GM18873 (cell line): ENCODE data around the gene DDHD1.
"Not testable (repeated sequence)": the region's sequence is repeated elsewhere in the genome, so short reads cannot be mapped to it uniquely, and the experiment has no call there.

Experiments
- ATAC-seq: cut with Tn5 transposase; IDR thresholded peaks from one replicate; pipeline ENCODE4 v1.9.1; 2021; ENCODE audit warnings: mild to moderate bottlenecking, moderate library complexity, moderate number of reproducible peaks; ENCODE audit not compliant: unreplicated experiment, low FRiP score

DDHD1 gene

DNA sequence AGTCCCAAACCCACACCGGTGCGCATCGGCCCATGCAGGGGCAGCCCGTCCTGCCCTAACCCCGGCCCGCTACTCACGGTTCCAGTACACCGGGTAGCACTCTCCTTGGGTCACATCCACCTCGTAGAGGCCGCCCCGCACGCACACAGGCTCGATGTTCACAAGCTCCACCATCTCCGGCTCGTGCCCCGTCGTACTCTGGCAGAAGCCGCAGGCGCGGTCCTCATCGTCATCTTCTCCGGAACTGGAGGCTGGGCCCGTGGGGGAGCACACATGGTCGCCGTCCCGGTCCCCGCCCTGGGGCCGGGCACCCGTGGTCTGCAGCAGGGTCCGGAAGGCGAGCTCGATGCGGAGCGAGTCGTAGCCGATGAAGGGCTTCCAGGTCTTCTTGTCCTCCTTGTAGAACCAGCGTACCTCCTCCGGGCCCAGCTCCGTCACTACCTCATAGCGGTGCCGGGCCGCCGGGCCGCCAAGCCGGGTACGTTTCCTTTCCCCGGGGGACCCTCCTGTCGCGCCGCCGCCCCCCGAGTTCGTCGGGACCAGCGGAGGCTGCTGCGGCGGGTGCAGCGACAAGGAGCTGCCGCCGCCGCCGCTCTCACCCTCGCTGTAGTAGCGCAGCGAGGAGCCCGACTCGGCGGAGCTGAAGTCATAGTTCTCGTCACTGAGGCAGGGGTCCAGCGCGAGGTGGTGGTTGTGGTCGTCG is 788 bp downstream of the DDHD1 start:
- ATAC-seq, result peak; percentile 15

DNA sequence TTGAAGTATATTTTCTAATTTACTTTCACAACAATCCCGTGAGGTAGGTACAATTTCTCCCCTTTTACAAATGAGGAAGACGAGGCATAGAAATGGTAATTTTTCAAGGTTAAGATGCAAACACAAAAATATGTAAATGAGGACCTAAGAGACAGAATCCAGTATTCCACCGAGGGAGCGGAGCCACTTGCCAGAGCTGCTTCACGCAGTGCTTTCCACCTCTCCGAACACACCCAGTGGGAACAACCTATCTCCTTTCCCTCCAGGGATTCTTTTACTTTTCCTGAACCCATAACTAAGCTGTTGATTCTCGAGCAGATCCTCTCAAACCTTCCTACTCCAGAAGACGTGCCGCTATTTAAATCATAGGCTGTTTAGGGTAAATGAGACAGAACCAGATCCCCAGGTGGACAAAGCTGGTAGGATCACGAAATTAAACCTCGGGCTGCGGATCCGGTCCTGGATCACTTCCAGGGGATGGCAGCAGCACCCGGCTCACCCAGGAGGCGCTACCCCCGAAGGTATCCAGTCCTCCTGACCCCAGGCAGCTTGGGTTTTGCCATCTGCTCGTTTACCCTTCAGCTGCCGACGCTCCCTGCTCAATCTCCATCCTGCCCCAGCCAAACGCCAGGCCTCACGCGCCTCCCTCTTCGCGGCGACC is 1.5 kb downstream of the DDHD1 start:
- ATAC-seq, result no peak

- ATAC-seq, result no peak
Observed at GRCh38 chr14:53149668-53150316, 3.3 kb downstream of the DDHD1 start.

DNA sequence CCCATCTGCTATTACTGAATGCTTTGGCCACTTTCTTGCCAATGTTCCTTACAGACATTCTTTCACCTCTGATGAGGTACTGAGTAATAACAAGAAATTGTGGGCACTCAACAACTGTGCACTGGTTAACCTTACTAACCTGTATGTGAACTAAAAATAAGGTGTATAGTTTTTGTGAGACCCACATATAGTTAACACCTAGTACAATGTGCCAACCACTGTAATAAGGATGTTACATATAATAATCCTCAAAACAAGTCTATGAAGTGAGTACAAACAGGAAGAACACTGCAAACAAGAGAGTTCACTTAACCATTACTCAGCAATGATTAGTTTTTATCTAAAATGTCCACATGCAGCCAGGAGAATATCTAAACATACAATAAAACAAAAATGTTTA is 4.5 kb downstream of the DDHD1 start:
- ATAC-seq, result no peak

- no peak for ATAC-seq
Observed at GRCh38 chr14:53147893-53148292, 5.2 kb downstream of the DDHD1 start.

DNA sequence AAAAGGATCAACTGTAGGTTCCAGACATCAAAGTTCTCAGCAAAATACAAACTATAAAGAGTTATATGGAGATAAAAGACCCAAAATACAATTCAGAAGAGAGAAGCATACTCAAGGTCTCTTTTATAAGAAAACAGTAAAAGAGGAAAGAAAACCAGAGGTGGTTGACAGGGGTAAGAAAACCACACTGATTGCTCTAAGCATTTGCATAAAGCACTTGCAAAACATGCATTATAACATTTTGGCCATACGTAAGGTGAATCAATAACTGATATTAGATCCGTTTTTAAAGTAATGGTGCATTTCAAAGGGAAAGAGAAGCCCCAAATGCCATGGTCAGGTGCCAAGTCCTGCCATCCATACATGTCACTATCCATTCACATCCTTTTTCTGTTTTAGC is 5.9 kb downstream of the DDHD1 start:
- ATAC-seq, result peak; percentile 35

DNA sequence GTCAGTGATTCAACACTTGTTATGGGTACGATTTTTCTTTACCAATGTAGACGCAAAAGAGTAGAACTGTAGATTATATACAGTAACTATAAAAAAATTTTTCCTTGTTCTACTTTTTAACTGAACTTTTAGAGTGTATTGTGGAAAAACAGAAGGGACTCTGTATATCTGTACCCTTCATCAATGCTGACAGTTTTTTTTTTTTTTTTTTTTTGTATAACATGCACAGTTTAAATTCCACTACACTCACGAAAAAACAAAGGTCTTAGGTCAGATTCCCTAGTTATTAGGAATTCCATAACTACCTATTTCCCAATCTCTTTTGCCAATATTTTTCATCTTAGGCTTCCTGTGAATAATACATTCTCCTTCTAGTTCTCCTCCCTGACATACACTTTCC is 6.4 kb downstream of the DDHD1 start:
- no peak for ATAC-seq

DNA sequence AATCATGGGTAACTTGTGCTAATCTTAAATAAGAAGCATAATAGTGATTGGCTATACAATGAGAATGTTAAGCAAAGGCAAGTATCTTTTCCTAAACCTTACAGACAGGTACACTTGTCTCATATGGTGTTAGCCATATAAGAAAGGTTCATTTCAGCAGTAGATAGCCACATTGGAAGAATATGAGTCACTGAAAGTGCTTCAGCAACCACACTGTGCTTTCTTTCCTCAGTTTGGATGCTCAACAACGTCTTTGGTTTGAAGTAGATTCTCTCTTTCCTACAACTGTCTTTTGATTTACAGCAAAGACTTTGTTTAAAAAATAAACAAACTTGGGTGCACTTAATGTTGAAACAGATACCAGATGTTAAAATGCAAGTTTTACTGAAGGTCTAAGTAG is 8.9 kb downstream of the DDHD1 start:
- ATAC-seq, result peak; percentile 74

DNA sequence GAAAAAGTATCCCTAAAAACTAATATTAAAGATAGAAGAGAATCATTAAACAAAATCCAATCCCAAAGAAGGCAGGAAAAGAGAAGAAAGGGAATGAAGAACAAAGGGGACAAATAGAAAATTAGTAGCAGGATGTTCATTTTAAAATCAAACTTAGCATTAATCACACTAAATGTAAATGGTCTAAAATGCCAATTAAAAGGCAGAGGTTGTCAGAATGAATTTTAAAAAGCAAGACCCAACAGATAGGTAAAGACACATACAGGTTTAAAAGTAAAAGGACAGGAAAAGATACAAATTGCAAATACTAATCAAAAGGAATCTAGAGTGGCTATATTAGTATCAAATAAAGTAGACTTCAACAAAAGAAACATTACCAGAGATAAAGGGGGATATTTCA is 12.5 kb downstream of the DDHD1 start:
- no peak for ATAC-seq

DNA sequence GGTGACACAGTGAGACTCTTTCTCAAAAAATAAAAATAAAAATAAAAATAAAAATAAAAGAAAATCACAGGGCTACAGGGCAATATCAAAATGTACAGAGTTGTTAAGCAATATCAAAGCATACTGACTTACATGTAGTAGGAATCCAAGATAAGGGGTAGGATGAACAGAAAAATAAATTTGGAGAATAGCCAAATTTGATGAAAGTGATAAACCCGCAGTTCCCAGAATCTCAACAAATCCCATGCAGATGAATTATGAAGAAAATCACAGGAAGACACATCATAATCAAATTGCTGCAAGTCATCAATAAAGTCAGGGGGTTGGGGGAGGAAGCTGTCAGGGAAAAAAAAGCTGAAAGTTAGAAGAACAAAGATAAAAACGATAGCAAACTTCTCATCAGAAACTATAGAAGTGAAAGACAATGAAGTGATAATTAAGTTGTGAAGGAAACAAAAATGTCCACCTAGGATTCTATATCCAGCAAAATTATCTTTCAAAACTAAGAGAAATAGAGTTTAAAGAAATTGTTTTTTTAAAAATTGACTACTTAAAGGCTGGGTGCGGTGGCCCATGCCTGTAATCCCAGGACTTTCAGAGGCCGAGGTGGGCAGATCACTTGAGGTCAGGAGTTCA is 15.4 kb downstream of the DDHD1 start:
- no peak for ATAC-seq

DNA sequence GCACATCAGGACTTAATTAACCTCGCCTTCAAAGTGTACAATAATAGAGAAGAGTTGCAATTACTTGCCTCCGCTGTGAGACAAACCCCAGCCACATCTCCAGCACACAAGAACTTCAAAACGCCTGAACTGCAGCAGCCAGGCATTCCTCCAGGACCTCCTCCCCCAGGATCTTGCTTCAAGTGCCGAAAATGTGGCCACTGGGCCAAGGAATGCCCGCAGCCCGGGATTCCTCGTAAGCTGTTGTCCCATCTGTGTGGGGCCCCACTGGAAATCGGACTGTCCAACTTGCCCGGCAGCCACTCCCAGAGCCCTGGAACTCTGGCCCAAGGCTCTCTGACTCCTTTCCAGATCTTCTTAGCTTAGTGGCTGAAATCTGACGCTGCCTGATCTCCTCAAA is 22.6 kb downstream of the DDHD1 start:
- ATAC-seq, result not testable (repeated sequence)

GRCh38 chr14:53128303-53129028 is 24.7 kb downstream of the DDHD1 start:
- ATAC-seq, result no peak

GRCh38 chr14:53127832-53128231 is 25.3 kb downstream of the DDHD1 start:
- no peak for ATAC-seq

DNA sequence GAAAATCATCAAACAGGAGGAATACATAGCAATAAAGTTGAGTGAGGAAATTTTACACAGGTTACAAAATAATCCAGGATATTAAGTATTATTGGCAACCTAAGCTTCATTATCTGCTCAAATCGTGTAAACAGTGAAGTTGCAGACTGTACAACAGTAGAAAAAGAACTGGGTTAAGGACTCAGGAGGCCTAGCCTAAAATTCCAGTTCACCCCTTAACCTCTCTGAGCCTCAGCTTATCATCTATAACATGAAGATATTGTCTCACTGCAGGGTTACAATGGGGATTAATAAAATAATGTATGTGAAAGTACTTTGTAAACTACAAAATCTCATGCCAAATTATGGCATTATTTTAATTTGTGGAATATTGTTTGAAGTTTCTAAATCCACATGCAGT is 26.0 kb downstream of the DDHD1 start:
- no peak for ATAC-seq

GRCh38 chr14:53126731-53127130 is 26.4 kb downstream of the DDHD1 start:
- no peak for ATAC-seq

DNA sequence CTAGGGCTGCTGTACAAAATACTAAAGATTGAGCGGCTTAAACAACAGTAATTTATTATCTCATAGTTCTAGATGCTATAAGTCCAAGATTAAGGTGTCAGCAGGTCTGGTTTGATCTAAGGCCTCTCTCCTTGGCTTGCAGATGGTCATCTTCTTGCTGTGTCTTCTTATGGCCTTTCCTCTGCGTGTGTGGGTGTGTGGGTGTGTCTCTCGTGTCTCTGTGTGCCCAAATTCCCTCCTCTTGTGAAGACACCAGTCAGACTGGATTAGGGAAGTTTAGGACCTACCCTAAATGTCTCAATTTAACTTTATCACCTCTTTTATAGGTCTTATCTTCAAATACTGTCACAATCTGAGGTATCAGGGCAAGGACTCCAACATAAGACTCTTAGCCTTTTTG is 28.3 kb downstream of the DDHD1 start:
- no peak for ATAC-seq

DNA sequence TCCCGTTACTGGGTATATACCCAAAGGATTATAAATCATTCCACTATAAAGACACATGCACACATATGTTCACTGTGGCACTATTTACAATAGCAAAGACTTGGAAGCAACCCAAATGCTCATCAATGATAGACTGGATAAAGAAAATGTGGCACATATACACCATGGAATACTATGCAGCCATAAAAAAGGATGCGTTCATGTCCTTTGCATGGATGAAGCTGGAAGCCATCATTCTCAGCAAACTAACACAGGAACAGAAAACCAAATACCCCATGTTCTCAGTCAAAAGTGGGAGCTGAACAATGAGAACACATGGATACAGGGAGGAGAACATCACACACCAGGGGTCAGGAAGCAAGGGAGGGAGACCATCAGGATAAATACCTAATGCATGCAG is 31.7 kb downstream of the DDHD1 start:
- ATAC-seq, result not testable (repeated sequence)

DNA sequence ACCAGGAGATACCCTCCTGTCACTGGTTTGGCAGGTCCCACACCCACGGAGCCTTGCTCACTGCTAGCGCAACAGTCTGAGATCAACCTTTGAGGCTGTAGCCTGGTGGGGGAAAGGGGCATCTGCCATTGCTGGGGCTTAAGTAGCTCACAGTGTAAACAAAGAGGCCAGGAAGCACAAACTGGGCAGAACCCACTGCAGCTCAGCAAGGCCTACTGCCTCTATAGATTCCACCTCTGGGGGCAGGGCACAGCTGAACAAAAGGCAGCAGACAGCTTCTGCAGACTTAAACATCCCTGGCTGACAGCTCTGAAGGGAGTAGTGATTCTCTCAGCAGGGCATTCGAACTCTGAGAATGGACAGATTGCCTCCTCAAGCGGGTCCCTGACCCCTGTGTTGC is 35.6 kb downstream of the DDHD1 start:
- not testable (repeated sequence) for ATAC-seq

DNA sequence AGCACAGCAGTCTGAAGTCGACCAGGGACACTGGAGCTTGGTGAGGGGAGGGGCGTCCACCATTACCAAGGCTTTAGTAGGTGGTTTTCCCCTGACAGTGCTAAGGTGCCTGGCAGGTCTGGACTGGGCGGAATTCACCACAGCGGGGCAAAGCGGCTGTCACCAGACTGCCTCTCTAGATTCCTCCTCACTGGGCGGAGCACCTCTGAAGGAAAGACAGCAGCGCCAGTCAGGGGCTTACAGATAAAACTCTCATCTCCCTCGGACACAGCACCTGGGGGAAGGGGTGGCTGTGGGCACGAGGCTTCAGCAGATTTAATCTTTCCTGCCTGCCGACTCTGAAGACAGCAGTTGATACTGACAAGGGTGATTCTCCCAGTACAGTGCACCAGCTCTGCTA is 39.1 kb downstream of the DDHD1 start:
- ATAC-seq, result no peak

DNA sequence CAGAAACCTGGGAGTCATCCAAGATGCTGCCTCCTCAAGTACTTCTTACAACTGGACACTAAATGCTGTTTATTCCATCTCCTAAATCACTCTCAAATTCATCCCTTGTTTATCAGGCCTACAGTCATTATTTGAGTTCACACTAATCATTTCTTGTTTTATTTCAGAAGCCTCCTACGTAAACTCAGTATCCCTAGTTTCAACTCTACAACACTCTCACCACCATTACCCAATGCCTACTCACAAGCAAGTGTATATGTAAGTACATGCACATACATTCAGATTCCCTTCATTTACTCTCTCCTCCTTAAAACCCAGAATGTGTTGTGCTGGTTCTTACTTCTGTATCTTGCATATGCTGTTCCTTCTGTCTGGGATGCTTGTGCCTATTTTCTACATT is 43.0 kb downstream of the DDHD1 start:
- no peak for ATAC-seq
